HG03439 (cell line): Measurements from ENCODE around the gene MUC12.
"Not testable (repeated sequence)": the region's sequence is repeated elsewhere in the genome, so short reads cannot be mapped to it uniquely, and the experiment has no call there.

Experiments used
- ATAC-seq: cut with Tn5 transposase; IDR thresholded peaks from one replicate; pipeline ENCODE4 v1.9.1; 2021; ENCODE audit warnings: mild to moderate bottlenecking, moderate library complexity; ENCODE audit not compliant: unreplicated experiment

MUC12 gene

GRCh38 chr7:101058355-101058754 lies 89.0 kb downstream of the MUC12 start:
- ATAC-seq = no peak

- no peak for ATAC-seq
Measured at GRCh38 chr7:101059620-101059942, 90.2 kb downstream of the MUC12 start.

- ATAC-seq = no peak
Measured at GRCh38 chr7:101060992-101061391, 91.6 kb downstream of the MUC12 start.

GRCh38 chr7:101064176-101064550 lies 94.8 kb downstream of the MUC12 start:
- ATAC-seq = not testable (repeated sequence)

- ATAC-seq = not testable (repeated sequence)
Measured at GRCh38 chr7:101065162-101065561, 95.8 kb downstream of the MUC12 start.

- no peak for ATAC-seq
Measured at GRCh38 chr7:101066141-101066832, 96.9 kb downstream of the MUC12 start.

GRCh38 chr7:101066833-101067177 lies 97.4 kb downstream of the MUC12 start:
- no peak for ATAC-seq

- no peak for ATAC-seq
Measured at GRCh38 chr7:101068401-101068800, 99.0 kb downstream of the MUC12 start.
